BLaER1 (cell line): ENCODE measurements around the gene TRDMT1.
A peak's percentile ranks its signal among the peaks of the same experiment; 100 is the strongest.

Experiments
- H3K27ac ChIP-seq: shearing (Covaris generic); formaldehyde crosslinking; 2 replicates; pipeline ENCODE4 v1.8.1; 2022
- H3K27me3 ChIP-seq: shearing (Covaris generic); formaldehyde crosslinking; 2 replicates; pipeline ENCODE4 v1.8.1; 2022
- H3K36me3 ChIP-seq: shearing (Covaris generic); formaldehyde crosslinking; 2 replicates; pipeline ENCODE4 v1.8.1; 2022
- H3K4me1 ChIP-seq: shearing (Covaris generic); formaldehyde crosslinking; 2 replicates; pipeline ENCODE4 v1.8.1; 2022
- H3K4me2 ChIP-seq: shearing (Covaris generic); formaldehyde crosslinking; 2 replicates; pipeline ENCODE4 v1.8.1; 2022
- H3K4me3 ChIP-seq: shearing (Covaris generic); formaldehyde crosslinking; 2 replicates; pipeline ENCODE4 v1.8.1; 2022
- H3K9ac ChIP-seq: shearing (Covaris generic); formaldehyde crosslinking; 2 replicates; pipeline ENCODE4 v1.8.1; 2022
- H3K9me3 ChIP-seq: shearing (Covaris generic); formaldehyde crosslinking; 2 replicates; pipeline ENCODE4 v1.8.1; 2022
- H4K20me1 ChIP-seq: shearing (Covaris generic); formaldehyde crosslinking; 2 replicates; pipeline ENCODE4 v1.8.1; 2022
- Cebpa-rat ChIP-seq: shearing (Covaris generic); IDR thresholded peaks from 2 replicates; pipeline ENCODE4 v1.8.1; 2022

The TRDMT1 gene

DNA sequence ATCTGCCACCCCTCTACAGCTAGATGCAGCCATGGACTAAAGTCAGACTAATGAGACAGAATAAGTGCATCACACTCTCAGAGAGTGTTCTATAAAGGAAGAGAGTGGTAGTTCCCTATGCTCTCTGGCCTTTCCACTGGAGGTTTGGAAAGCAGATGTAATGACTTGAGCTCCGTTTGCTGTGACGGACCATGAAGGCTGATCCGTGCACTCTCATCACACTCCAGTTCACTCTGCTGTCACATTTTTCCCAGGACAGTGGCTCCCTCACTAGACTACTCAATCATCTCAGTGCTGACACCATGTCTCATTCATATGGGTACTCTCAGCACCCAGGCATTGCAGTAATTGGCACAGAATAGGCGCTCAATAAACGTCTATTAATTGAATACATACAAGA lies 20.4 kb downstream of the TRDMT1 start:
- Histone ChIP-seq H3K4me2 (no peak overlapping the region), H3K9me3 (no peaks in the 10 kb centered on the region), H4K20me1 (no peaks in the 10 kb centered on the region), H3K4me1 (0 out of 2 replicates have a peak, but pooled peaks cover 4% of the 10 kb centered on the region), H3K9ac (no peak overlapping the region), H3K27me3 (no peaks in the 10 kb centered on the region), H3K4me3 (no peak overlapping the region), H3K36me3 (no peaks in the 10 kb centered on the region), H3K27ac (no peak overlapping the region)
- no peak for TF ChIP-seq Cebpa-rat

DNA sequence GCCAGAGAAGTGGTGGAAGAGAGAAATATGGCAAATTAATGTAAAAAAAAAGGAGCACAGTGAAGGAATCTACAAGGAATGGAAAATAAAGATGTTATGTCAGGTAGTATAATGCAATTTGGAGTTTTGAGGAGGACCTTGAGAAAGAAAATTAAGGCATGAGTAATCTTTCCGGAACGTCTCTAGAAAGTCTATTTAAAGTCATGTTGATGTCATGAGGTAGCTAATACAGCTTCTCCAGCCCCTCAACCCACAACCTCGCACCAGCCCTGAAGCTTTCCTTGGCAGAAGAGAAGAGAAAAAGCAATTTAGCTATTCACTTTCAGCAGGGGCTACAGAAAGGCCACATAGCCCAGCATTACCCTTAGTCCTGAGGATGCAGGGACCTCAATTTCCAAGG lies 22.5 kb downstream of the TRDMT1 start:
- Histone ChIP-seq H3K4me3 (no peak overlapping the region), H4K20me1 (no peaks in the 10 kb centered on the region), H3K36me3 (no peaks in the 10 kb centered on the region), H3K27ac (no peak overlapping the region), H3K4me2 (no peak overlapping the region), H3K9ac (no peak overlapping the region), H3K9me3 (no peaks in the 10 kb centered on the region), H3K27me3 (no peaks in the 10 kb centered on the region), H3K4me1 (peaks cover 13% of the 10 kb centered on the region)
- no peak for TF ChIP-seq Cebpa-rat

DNA sequence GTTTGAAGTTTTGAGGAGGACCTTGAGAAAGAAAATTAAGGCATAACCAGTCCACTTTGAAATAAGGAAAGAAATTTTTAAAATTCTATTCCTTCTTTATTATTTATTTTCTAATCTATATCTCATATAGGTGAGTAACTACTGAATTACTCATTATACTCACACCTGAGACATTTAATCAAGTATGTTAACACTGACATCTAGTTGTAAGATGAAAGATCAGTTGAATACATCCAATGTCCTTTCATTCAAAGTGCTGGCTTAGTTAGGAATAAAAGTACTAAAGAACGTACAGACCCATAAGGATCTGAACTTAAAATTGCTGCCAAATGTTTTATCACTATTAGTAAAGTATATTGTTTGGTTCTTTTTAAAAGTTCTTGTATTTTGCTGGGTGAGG lies 23.5 kb downstream of the TRDMT1 start:
- Histone ChIP-seq H3K4me2 (no peak overlapping the region), H3K4me3 (no peak overlapping the region), H3K9me3 (no peaks in the 10 kb centered on the region), H3K36me3 (no peaks in the 10 kb centered on the region), H4K20me1 (no peaks in the 10 kb centered on the region), H3K9ac (no peak overlapping the region), H3K4me1 (peaks cover 8% of the 10 kb centered on the region), H3K27me3 (no peaks in the 10 kb centered on the region), H3K27ac (no peak overlapping the region)
- TF ChIP-seq Cebpa-rat, result no peak

DNA sequence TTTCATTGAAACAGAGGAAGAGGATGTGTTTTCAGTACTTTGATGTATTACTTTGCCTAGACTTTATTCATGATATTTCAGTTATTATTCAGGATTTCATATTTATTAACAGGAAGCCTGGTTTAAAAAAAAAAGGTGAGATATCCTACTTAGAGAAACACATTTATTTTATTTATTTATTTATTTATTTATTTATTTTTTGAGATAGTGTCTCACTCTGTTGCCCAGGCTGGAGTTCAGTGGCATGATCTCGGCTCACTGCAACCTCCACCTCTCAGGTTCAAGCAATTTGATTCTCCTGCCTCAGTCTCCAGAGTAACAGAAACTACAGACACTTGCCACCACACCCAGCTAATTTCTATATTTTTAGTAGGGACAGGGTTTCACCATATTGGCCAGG lies 24.5 kb downstream of the TRDMT1 start:
- Histone ChIP-seq H3K9me3 (no peaks in the 10 kb centered on the region), H3K9ac (no peak overlapping the region), H3K27ac (no peak overlapping the region), H4K20me1 (no peaks in the 10 kb centered on the region), H3K4me3 (no peak overlapping the region), H3K36me3 (no peaks in the 10 kb centered on the region), H3K27me3 (no peaks in the 10 kb centered on the region), H3K4me1 (peaks cover 8% of the 10 kb centered on the region), H3K4me2 (no peak overlapping the region)
- no peak for TF ChIP-seq Cebpa-rat

DNA sequence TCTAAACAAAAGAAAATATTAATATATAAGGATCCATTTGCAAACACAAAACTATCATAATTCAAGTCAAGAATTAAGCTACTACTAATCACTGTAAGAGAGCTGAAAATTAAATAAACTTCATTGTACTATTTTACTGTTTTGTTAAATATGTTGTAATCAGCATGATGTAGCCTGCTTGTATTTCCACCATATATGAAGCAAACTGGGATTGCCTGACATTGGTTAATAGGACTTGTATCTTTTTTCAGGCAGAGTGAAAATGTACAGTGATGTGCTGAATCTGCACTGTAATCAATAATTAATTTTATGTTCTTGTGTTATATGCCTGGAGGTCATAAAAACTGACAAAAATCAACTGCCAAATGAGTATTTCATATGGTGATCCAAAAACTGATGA lies 25.4 kb downstream of the TRDMT1 start:
- peaks cover 5% of the 10 kb centered on the region; the same call in 1 of the 2 replicates for H3K36me3 ChIP-seq
- H3K27ac ChIP-seq, result no peak overlapping the region
- no peak overlapping the region for H3K4me2 ChIP-seq
- H3K9me3 ChIP-seq, result no peaks in the 10 kb centered on the region
- H4K20me1 ChIP-seq, result no peaks in the 10 kb centered on the region
- no peak overlapping the region for H3K4me3 ChIP-seq
- no peaks in the 10 kb centered on the region for H3K27me3 ChIP-seq
- H3K9ac ChIP-seq, result no peak overlapping the region
- TF ChIP-seq Cebpa-rat, result no peak
- H3K4me1 ChIP-seq, result peaks cover 8% of the 10 kb centered on the region

DNA sequence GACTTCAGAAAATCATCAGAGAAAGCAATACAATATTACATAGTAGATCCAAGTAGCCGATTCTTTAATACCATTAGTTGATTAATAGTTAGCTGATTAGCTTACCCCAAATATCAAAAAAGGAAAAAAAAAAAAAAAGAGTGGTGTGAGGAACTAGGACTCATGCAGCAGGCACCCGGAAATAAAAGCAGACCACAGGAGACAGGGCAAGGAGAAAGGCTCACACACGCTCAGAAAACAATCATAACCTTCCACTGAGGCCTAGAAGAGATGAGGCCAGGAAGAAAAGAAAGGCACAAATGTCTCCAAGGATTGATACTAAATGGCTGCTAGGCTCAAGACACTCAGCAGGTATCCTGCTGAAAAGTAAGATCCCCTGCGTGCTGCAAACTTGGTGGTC lies 25.9 kb downstream of the TRDMT1 start:
- Histone ChIP-seq H3K9me3 (no peaks in the 10 kb centered on the region), H3K27ac (no peak overlapping the region), H3K4me1 (peaks cover 8% of the 10 kb centered on the region), H3K4me2 (peak overlapping the region; percentile 43), H4K20me1 (no peaks in the 10 kb centered on the region), H3K9ac (no peak overlapping the region), H3K27me3 (no peaks in the 10 kb centered on the region), H3K36me3 (peaks cover 5% of the 10 kb centered on the region; the same call in 1 of the 2 replicates), H3K4me3 (no peak overlapping the region)
- TF ChIP-seq Cebpa-rat, result no peak

DNA sequence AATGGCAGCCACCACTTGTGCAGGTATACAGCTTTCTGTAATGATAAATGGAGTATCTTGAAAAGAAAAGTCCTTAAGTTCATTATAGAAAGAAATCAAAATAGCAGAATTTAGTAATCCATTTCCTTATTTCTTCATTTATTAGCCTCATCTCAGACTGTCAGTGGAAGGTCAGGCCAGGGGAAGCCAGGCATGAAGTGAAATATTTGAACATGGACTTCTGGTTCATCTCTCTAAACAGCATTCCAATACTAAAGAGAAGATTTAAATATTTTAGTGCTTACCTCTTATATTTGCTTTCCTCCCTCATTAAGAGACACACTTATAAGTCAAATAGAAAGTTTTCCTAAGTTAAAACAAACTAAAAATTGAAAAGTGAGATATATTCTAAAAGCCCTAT lies 26.8 kb downstream of the TRDMT1 start:
- H3K9ac ChIP-seq, result no peak overlapping the region
- no peaks in the 10 kb centered on the region for H3K9me3 ChIP-seq
- peaks cover 8% of the 10 kb centered on the region for H3K4me1 ChIP-seq
- no peaks in the 10 kb centered on the region for H4K20me1 ChIP-seq
- H3K27me3 ChIP-seq, result no peaks in the 10 kb centered on the region
- no peak overlapping the region for H3K4me3 ChIP-seq
- peaks cover 5% of the 10 kb centered on the region; the same call in 1 of the 2 replicates for H3K36me3 ChIP-seq
- H3K4me2 ChIP-seq, result no peak overlapping the region
- H3K27ac ChIP-seq, result no peak overlapping the region
- no peak for TF ChIP-seq Cebpa-rat

DNA sequence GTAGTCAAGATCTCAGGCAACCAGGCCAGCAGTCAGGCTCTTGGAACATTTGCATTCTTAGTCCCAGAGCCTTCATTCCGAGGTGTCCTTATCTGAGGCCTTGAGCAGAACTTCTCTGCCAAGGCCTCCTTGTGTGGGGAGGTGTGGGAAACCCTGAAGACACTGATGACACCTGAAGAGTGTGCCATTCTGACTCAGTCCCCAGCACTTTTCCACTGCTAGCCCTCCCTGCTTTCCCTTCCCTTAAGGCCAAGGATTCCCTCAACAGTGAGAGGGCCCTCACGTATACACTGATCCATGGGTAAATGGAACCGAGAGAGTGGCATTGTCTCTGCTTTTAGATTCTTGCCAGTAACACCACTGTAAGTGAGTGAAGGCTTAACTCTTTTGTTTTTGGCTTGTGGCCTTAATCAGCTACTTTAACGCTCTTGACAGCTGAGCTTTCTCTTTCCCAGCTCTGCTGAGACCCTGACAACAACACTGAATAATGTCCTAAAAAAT lies 30.3 kb downstream of the TRDMT1 start:
- Histone ChIP-seq H4K20me1 (no peaks in the 10 kb centered on the region), H3K27me3 (no peaks in the 10 kb centered on the region), H3K4me3 (no peak overlapping the region), H3K4me1 (peaks cover 8% of the 10 kb centered on the region), H3K9ac (no peak overlapping the region), H3K36me3 (peaks cover 10% of the 10 kb centered on the region; the same call in 1 of the 2 replicates), H3K9me3 (no peaks in the 10 kb centered on the region), H3K27ac (no peak overlapping the region), H3K4me2 (no peak overlapping the region)
- TF ChIP-seq Cebpa-rat, result no peak

DNA sequence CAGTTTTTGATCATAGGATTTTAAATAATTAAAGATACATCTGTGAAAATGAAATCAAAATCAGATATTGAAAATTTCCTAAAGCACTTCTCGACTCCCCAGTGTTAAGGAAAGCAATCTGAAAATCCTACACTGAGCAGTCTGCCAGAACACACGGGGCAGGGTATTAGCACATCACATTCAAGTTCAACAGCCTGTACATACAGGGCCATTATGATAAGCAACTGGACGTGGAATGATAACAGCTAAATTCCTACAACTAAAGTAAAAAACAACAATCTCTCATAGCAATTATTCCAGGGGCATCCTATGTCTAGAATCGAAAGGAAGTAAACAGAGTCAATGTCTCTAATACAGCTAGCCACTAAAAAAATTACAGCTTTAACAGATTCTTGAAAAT lies 31.7 kb downstream of the TRDMT1 start:
- TF ChIP-seq Cebpa-rat, result no peak
- peaks cover 10% of the 10 kb centered on the region; the same call in 1 of the 2 replicates for H3K36me3 ChIP-seq
- no peak overlapping the region for H3K4me3 ChIP-seq
- no peaks in the 10 kb centered on the region for H3K4me1 ChIP-seq
- H3K27me3 ChIP-seq, result no peaks in the 10 kb centered on the region
- H3K9ac ChIP-seq, result no peak overlapping the region
- H3K27ac ChIP-seq, result no peak overlapping the region
- no peaks in the 10 kb centered on the region for H3K9me3 ChIP-seq
- no peak overlapping the region for H3K4me2 ChIP-seq
- no peaks in the 10 kb centered on the region for H4K20me1 ChIP-seq

DNA sequence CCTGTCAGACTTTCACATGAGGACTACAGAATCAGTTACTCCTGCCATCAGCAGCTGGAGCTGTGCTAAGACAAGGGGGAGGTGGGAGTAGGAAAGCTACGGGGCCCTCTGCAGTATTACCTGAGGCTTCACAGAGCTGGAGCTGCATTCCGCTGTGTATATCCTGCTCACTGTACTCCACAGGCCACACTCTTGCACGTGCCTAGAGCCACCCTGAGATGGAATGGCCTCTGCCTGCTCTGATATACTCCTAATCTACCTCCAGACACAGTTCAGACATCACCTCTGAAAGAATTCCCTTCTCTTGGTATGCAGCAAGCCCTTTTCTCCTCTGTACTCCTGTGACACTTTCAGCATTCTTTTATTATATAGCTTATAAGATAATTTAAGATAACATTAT lies 34.8 kb downstream of the TRDMT1 start:
- H3K4me2 ChIP-seq, result no peak overlapping the region
- no peaks in the 10 kb centered on the region for H4K20me1 ChIP-seq
- H3K27me3 ChIP-seq, result no peaks in the 10 kb centered on the region
- peaks cover 10% of the 10 kb centered on the region; the same call in 1 of the 2 replicates for H3K36me3 ChIP-seq
- no peak overlapping the region for H3K9ac ChIP-seq
- H3K4me3 ChIP-seq, result no peak overlapping the region
- H3K4me1 ChIP-seq, result no peaks in the 10 kb centered on the region
- H3K9me3 ChIP-seq, result no peaks in the 10 kb centered on the region
- no peak overlapping the region for H3K27ac ChIP-seq
- no peak for TF ChIP-seq Cebpa-rat

DNA sequence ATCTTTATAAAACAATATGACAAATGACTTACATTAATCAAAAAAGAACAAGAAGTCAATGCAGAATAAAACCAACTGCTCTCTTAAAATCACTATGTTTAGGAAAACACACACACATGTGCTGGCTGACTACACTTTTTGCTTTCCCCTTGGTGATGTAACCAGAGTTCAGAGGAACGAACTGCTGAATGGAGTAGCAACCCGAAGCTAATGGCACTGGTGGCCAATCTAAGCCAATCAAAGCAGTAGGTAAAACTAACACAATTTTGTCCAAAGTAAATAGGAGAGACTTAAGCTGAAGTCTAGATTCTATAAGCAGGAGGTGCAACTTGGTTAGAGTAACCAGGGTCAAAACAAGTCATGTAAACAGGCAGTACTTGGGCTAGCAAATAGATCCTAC lies 38.6 kb downstream of the TRDMT1 start:
- Histone ChIP-seq H3K4me2 (no peak overlapping the region), H3K4me1 (no peaks in the 10 kb centered on the region), H3K27ac (no peak overlapping the region), H3K4me3 (no peak overlapping the region), H4K20me1 (no peaks in the 10 kb centered on the region), H3K9ac (no peak overlapping the region), H3K36me3 (no peaks in the 10 kb centered on the region), H3K27me3 (no peaks in the 10 kb centered on the region), H3K9me3 (no peaks in the 10 kb centered on the region)
- no peak for TF ChIP-seq Cebpa-rat
